Pulmonary artery endothelial cell (primary cell): ENCODE measurements around the gene RNF144A. TPM values are rescaled to one million over a fixed set of nuclear protein-coding genes. Genes with fewer than 3 reads are reported as not detected.
"Not testable (repeated sequence)": the region's sequence is repeated elsewhere in the genome, so short reads cannot be mapped to it uniquely, and the experiment has no call there.

Source experiments
- DNase-seq: peaks from one replicate; pipeline ENCODE4 v3.0.0-alpha.2; 2011; ENCODE audit warnings: low read depth, low spot score
- total RNA-seq: library from RNA; depleted of rRNA; stranded (reverse); fragments of >200 nt; gene quantifications from 2 replicates; pipeline ENCODE4 v1.2.3, GENCODE V29; 2014

RNF144A gene
- total RNA-seq, 1 donor from 2014 or later, result 5.3 TPM

DNA sequence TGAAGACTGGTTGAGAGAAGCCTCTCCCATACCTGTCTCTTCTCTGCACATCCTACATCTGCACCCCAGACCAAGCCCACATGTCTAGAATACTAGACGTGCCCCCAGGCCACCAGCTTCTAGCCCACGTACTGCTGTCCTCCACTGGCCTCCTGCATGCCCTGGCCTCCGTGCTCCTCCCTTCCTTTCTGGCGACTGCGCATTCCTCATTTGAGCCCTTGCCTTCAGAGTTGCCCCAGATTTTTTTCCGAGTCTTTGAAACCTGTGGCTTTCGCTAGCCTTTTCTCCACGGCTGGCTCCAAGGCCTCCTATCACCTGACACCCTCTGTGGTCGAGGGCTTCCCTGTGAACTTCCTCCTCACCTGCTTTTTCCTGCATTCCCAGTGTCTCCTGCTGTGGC is 11.2 kb downstream of the RNF144A start:
- no peak for DNase-seq

DNA sequence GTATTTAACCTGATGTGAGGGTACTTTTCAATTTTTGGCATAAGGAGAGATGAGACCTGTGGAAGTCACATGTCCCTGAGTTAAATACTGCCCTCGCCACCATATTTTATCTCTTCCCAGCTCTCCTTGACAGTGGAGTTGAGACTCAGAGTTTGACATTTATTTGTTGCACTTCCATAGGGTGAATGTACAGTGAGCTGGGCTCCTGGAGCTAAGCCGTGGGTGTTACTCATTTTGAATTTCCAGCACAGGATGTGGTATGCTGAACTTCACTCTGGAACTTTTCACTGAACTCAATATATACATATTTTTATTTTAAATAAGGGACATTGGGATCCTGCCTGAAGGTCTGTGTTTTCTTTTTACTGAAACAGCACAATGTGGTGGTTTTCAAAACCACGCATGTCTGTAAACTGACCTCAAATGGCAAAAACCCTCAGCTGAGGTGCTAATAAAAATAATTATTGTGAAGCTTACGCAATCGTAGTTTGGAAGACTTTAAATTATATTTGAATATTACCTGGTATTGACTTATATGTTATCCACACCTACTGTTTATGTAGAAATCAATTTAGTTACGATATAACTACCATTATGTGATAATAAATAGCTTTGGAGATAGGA is 12.1 kb downstream of the RNF144A start:
- DNase-seq, result no peak

DNA sequence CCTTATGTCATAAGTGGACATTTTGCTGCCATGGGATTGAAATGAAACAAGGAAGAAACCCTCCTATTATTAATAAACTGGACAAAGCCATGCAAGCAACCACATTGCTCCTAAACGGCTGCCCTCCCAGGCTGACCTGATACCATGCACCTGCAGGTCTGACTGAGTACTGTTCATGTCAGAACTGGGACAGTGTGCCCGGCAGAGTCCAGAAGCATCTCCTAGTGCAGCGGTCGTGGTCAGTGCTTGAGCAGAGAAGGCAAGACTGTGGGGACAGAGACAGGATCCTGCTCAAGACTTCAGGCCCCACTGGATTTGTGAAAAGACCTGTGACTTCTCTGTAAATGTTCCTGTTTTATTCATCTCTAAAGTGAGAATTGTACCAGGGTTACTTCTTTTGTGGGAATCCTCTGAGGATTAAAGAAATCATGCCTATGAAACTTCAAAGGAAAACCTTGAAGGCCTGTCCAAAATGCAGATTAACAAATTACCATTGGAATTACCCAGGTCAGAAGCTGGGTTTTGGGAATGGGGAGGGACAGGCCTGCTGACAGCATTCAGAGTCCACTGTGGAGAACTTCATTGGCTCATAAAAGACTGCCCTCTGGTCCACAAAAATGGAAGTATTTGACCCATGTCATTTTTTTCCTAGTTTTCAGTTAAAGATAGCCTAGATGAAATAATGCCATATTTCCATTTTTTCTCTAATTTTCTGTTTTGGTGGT is 13.9 kb downstream of the RNF144A start:
- no peak for DNase-seq

DNA sequence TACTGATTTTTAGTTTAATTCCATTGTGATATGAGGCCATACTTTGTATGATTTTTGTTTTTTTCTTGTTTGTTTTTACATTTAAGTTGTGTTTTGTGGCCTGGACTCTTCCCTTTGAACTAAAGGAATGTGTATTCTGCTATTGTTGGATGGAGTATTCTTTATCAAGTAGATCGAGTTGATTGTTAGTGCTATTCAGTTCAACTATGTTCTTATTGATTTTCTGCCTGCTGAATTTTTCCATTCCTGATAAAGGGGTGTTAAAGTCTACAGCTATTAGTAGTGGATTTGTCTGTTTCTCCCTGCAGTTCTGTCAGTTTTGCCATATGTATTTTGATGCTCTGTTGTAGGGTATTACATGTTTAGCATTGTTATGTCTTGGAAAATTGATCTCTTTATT is 14.5 kb downstream of the RNF144A start:
- no peak for DNase-seq

DNA sequence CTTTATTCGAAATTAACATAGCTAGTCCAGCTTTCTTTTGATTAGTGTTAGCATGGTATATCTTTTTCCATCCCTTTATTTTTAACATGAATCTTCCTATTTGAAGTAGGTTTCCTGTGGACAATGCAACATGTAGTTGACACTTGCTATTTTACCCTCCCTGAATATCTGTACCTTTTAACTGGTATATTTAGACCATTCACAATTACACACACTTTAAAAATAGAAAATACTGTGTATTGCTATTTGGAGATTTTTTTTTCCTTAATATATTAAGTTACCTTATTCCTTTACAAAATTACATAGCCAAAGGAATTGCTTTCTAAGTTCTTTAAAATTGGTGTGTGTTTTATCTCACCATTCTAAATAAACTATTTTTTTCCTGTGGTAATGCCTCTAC is 15.0 kb downstream of the RNF144A start:
- DNase-seq, result no peak

DNA sequence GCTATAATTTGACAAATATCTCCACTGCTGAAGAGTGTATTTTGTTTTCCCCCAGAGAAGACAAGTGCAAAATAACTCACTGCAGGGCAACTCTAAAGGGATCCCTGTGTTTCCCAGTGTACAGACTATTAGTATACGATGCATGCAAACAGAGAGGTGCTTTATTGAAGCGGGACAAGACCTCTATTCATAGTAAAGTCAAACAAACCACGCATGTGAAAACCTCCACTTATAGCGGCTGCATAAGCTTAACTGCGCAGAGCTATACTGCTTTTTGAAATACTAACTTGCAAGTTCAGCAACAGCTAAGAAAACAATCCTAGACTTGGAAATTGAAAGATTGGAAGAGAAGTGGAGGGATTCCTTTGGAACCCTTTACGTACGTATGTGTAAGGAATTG is 15.6 kb downstream of the RNF144A start:
- no peak for DNase-seq

DNA sequence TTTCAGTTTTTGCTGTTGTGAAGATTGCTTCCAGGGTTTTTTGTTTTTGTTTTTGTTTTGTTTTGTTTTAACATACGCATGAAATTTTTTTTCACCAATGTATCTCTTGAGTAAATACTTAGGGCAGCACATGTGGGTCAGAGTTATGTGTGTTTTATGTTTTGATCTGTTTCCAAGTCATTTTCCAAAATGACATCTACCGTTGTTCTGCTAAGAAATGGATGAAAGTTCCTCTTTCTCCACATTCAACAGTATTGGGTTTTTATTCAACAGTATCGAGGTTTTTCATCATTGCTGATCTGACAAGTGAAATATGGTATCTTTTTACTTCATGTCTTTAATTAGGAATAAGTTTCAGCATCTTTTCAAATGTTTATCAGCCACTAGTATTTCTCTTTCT is 16.7 kb downstream of the RNF144A start:
- DNase-seq, result no peak

DNA sequence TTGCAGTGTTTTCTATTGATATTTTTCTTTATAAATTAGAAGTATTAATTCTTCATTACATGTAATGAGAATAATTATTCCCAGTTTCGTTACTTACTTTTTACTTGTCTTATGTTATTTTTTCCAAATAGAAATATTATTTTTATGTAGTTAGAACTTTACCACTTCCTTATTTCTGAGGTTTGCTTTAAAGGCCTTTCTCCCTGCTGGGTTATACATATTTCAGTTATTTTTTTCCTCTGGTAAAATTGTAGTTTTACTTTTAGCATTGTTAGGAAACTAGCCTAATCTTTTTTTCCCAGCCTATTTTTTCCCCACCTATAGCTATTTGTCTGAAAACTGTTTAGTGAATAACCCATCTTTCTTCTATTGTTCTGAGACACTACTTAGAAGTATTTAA is 17.1 kb downstream of the RNF144A start:
- no peak for DNase-seq

DNA sequence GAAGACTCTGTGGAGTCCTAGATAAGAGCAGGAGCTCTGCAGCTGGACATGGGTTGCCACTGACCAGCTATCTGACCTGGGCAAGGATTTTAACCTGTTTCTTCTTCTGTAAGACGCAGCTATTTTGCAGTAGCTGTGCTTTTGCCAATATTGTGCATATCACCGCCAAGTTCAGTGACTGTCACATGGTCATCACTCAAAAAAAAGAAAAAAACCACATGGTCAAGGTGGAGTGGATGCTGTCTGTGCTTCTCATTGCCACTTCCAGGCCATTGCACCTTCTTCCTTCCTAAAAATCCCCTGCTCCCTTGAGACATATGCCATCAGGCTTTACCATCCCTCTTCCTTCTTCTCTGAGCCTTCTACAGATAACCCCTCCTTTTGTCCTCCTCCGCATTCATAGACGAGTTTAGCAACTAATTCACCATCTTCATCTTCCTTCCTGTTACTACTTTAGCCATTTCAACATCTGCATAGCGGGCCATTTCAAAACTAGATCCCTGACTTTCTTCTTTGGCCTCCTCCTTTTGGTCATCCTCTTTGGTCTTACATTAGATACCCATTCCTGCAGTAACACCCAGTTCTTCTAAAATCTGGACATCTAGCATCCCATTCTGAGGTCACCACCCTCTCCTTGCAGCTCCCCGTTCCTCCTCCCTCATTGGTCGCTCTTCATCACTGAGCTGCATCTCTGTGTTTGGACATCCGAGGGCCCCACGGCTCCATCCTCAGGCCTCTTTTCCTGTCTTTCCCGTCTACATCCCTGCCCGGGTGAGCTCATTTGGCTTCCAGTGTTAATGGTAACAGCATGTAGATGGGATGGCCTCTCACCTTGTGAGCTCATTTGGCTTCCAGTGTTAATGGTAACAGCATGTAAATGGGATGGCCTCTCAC is 17.8 kb downstream of the RNF144A start:
- DNase-seq, result no peak

DNA sequence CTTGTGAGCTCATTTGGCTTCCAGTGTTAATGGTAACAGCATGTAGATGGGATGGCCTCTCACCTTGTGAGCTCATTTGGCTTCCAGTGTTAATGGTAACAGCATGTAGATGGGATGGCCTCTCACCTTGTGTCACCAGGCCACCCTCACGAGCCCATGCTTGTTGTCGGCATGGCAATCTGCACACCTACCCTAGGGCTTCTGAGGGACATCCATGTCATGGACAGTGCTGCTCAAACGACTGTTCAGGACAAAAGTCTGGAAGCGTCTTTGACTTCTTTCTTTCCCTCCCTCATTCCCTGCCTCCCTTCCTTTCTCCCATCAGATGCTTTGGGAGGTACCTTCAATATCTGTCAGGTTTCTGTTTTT is 18.4 kb downstream of the RNF144A start:
- DNase-seq, result not testable (repeated sequence)

DNA sequence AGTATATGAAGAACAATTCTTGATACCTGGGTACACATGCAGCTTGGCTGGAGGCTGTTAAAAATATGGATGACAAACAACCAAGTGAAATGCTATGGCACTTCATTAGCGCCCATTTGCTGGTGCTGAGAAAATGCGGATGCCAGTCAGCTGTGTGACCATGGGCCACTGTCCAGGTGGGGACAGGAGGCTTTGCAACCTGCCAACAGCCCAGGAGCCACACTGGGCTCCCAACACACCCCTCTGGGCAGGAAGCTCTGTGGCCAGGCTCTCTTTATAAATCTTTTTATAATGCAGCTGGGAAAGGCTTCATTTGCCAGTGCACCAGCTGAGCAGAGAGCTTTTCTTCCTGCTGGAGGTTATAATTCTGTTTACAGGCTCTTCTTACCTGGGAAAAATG is 19.9 kb downstream of the RNF144A start:
- no peak for DNase-seq

DNA sequence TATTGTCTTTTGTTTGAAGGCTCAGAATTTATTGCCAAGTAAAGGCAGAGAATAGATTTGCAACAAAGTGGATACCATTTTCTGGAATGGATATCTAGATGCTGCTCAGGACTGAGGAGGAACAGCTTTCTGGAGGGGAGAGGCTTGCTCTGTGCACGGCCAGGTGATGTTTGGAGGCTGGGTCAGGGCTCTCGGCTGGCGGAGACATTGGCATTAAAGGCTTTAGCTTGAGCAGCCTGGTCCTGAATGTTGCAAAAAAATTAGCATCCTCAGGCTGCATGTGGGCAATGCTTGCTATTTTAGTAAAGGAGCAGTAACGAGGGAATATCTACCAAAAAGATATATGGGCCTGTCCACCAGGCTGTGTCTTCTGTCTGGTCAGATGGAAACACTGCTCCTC is 20.4 kb downstream of the RNF144A start:
- DNase-seq, result no peak

DNA sequence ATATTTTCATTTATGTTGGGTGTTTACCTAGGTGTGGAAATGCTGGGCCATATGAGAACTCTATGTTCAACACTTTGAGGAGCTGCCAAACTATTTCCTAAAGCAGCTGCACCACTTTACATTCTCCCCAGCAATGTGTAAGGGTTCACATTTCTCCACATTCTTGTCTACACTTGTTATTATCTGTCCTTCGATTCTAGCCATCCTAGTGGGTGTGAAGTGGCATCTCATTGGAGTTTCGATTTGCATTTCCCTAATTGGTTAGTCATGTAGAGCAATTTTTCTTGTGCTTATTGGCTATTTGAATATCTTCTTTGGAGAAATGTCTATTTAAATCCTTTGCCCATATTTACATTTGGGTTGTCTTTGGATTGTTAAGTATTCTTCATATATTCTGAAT is 21.9 kb downstream of the RNF144A start:
- DNase-seq, result no peak

DNA sequence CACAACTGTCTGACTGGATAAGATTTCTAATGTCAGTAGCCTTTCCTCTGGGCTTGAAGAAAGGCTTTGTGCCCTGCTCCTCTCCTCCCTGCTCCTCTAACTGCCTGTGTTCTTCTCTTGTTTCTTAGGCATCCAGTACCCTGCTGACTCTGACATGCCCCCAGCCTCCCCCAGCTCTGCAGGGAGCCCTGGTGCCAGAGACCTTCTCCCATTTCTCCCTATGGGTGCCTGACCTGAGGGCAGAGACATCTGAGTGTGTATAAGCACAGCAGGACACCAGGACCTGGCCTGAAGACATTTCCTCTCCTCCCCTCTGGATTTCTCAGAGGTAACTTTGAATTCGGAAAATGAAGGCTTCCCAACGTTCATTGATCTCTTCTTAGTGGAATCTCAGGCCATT is 23.6 kb downstream of the RNF144A start:
- no peak for DNase-seq

DNA sequence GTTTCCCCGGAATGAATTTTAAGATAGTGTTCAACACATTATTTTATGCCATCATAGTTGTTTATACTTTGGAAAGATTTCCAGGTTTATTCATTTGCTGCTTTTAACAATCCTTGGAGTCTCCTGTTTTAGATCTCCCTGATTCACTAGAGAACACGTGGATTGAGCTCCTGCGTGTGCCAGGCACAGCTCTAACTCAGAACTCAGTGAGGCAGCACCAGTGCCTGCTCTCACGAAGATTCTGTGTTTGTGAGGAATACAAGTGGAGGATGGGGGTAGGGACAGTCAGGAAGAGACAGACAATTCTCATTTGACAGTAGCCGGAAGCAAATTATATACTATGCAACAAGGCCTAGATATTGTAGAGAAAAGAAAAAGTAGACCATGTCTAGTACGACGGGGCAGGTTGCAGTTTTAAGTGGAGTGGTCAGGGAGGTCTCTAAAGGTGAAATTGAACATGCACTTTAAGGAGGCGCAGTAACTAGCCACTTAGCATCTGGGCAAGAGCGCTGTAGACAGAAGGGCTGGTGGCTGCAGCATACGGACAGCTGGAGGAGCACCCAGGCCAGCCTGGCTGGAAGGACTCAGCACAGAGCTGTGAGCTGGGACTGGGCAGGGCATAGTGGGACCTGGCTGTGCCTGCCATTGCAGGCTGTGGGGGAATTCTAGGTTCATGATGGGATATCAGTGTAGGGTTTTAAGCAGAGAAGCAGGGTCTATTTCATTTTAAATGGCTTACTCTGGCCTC is 24.3 kb downstream of the RNF144A start:
- DNase-seq, result no peak

DNA sequence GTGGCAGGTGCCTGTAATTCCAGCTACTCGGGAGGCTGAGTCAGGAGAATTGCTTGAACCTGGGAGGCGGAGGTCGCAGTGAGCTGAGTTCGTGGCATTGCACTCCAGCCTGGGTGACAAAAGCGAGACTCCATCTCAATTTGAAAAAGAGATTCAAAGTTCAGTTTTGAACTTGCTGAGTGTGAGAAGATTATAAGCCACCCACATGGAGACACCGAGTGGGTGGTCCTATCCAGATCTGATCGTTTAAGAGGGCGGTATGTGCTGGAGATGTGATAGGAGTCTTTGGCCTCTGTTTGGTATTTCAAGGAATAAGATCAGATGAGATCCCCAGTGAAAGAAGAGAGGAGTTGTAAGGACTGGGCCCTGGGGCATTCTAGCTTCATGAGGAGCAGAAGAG is 25.6 kb downstream of the RNF144A start:
- no peak for DNase-seq

DNA sequence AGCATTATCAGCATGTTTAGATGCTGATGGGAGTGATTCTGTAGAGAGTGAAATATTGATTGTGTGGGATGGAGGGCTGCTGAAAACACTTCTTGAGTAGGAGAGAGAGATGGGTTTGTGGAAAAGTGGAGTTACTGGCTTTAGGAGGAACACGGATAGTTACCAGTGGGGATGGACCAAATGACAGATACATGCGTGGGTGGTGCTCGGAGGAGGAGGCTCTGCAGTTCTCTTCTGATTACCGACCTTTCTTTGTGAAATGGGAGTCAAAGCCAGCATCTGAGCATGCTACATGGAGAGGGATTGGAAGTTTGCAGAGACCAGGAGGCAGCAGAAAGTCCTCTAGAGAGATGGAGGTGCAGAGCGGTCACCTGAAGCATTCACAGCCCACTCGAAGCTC is 26.3 kb downstream of the RNF144A start:
- no peak for DNase-seq

DNA sequence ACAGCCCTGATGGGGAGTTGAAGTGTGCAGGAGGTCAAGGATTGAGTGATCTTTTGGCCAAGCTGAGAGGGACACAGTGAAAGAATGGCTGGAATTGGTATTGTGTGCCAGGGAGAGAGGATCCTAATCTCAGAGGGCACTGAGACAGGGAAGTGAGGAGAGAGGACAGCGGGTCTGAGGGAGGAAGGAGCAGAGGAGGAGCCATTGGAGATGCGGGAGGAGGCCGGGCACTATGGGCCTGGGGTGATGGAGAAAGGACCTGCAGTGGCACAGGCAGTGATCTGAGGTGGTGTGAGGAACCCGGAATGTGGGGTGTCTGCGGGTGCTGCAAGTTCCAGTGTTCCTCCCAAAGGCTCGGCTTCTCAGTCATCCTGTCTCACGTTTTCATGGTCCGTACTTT is 26.8 kb downstream of the RNF144A start:
- DNase-seq, result no peak

DNA sequence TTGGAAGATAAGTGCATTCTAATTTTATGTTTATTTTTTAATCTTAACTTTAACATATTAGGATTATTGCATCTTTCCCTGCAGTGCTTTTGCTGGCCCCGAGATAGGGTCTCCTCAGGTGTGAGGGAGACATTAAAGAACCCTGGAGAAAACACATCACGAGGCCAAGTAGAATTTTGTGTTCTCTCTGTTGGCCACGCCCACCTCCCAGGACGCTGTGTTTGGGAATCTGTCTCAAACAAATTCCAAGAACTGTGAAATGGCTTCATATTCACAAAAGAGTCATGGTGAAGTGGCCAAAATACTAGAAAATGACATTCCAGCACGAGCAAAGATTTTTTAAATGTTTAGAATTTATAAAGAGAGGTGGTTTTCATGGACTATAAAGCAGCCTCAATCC is 27.3 kb downstream of the RNF144A start:
- no peak for DNase-seq

DNA sequence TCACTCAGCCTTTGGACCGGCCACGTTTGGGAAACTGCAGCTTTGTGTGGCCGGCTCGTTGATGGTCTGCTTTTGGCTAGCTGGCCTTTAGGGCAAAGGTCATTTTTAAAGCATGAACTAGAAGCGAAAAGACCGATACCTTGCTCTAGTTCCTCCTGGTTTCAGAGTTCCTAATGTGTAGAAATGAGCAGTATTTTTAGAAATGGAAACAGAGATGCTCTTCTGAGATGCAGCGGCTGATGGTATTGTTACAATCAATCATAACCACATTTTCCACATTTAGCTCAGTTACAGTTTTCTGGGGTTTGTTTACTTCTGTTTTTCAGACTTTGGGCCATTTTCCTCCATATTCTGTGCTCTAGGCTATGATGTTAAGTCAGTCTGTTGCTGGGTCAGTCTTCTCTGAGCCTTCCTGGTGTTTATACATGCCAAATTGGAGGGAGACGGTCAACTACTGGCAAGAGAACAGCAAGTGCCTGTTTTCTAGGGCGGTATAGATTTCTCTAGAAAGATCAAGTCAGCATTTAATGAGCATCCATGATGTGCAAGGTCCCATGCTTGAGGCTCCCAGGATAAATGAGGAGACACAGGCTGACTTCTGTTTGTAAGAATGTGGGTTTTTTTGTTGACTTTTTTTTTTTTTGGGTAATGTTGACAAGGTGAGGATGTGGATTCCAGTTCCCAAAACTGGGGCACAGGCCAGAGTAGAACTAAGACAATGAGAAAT is 28.0 kb downstream of the RNF144A start:
- DNase-seq, result no peak

DNA sequence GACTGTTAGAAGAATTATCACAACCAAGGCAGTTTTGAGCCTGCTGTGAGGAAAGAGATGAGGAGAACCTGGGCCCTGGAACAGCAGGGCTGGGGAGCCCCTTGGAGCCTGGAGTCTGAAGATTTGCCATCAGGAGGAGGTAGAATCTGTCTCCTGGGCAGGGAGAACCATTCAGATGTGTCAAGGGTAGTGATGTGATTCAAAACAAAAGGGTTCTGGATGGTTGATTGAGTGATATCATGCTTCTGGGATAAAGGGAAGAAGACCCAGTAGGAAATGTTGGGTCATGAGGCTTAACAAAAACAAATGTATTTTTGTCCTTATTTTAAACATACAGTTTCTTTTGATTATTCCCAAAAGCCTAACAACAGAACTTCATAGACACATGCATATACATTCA is 28.6 kb downstream of the RNF144A start:
- no peak for DNase-seq
